HG03342 (cell line): ENCODE results near the gene SERPINA9.
A peak's percentile ranks its signal among the peaks of the same experiment; 100 is the strongest.
"Not testable (repeated sequence)": the region's sequence is repeated elsewhere in the genome, so short reads cannot be mapped to it uniquely, and the experiment has no call there.

Experiments used
- ATAC-seq: cut with Tn5 transposase; IDR thresholded peaks from one replicate; pipeline ENCODE4 v1.9.1; 2021; ENCODE audit warnings: mild to moderate bottlenecking, moderate library complexity; ENCODE audit not compliant: unreplicated experiment

Gene SERPINA9

GRCh38 chr14:94476023-94476422, at the start of gene SERPINA9:
SERPINA9 (minus strand) TSS chr14:94476197; CDS start chr14:94469840, 6,357 bp downstream.
- ATAC-seq: no peak

- ATAC-seq: no peak
These were observed 48.1 kb upstream of the SERPINA9 start for GRCh38 chr14:94524093-94524492.

GRCh38 chr14:94523265-94523664, 47.3 kb upstream of the SERPINA9 start:
- ATAC-seq: no peak

- no peak for ATAC-seq
These were observed 46.2 kb upstream of the SERPINA9 start for GRCh38 chr14:94522115-94522724.

GRCh38 chr14:94521375-94522114, 45.5 kb upstream of the SERPINA9 start:
- no peak for ATAC-seq

- no peak for ATAC-seq
These were observed 41.8 kb upstream of the SERPINA9 start for GRCh38 chr14:94517641-94518257.

- no peak for ATAC-seq
These were observed 41.2 kb upstream of the SERPINA9 start for GRCh38 chr14:94517248-94517640.

- ATAC-seq: no peak
These were observed 39.9 kb upstream of the SERPINA9 start for GRCh38 chr14:94515856-94516255.

- ATAC-seq: no peak
These were observed 39.4 kb upstream of the SERPINA9 start for GRCh38 chr14:94515426-94515825.

GRCh38 chr14:94514351-94514750, 38.4 kb upstream of the SERPINA9 start:
- no peak for ATAC-seq

GRCh38 chr14:94510481-94510880, 34.5 kb upstream of the SERPINA9 start:
- not testable (repeated sequence) for ATAC-seq

- no peak for ATAC-seq
These were observed 33.4 kb upstream of the SERPINA9 start, which contains the start of gene SERPINA12 for GRCh38 chr14:94509356-94509755. SERPINA12 (minus strand) TSS chr14:94509469; CDS start chr14:94498397, 11,072 bp downstream.

- no peak for ATAC-seq
These were observed 29.6 kb upstream of the SERPINA9 start for GRCh38 chr14:94505641-94506040.

- ATAC-seq: no peak
These were observed 29.2 kb upstream of the SERPINA9 start for GRCh38 chr14:94505206-94505605.

GRCh38 chr14:94501588-94502516, 25.9 kb upstream of the SERPINA9 start:
- no peak for ATAC-seq

GRCh38 chr14:94500264-94500663, 24.3 kb upstream of the SERPINA9 start:
- ATAC-seq: no peak

GRCh38 chr14:94499673-94500072, 23.7 kb upstream of the SERPINA9 start:
- no peak for ATAC-seq

- no peak for ATAC-seq
These were observed 22.2 kb upstream of the SERPINA9 start for GRCh38 chr14:94498215-94498614.

GRCh38 chr14:94494085-94494484, 18.1 kb upstream of the SERPINA9 start:
- ATAC-seq: peak; percentile 53

GRCh38 chr14:94491511-94491910, 15.5 kb upstream of the SERPINA9 start:
- no peak for ATAC-seq

GRCh38 chr14:94489336-94489735, 13.3 kb upstream of the SERPINA9 start:
- no peak for ATAC-seq
